Breast epithelium (tissue), 3 donors: ENCODE results near the gene ACOX2.

Experiments used
- CTCF ChIP-seq, 3 donors: fragments of 450-650 bp; IDR thresholded peaks; one replicate each; pipeline ENCODE4 v1.5.1; 2016 to 2017; ENCODE audit warnings: antibody characterized with exemption in 3 of 3, mild to moderate bottlenecking in 3 of 3, moderate library complexity in 3 of 3
- POLR2AphosphoS5 ChIP-seq, 3 donors: sonication (generic); formaldehyde crosslinking; IDR thresholded peaks; one replicate each; pipeline ENCODE4 v1.6.1; 2017; ENCODE audit warnings: antibody characterized with exemption in 3 of 3

GRCh38 chr3:58560771-58561311 is 23.9 kb upstream of the ACOX2 start:
- TF ChIP-seq CTCF (IDR thresholded peaks at IDR 0.05) (no peak), POLR2AphosphoS5 (IDR thresholded peaks at IDR 0.05) (no peak)
